ENCODE results near the gene ZCCHC17. TPM values are rescaled to one million over a fixed set of nuclear protein-coding genes. Genes with fewer than 3 reads are reported as not detected.

ZCCHC17 gene
- total and polyA plus RNA-seq, 2 donors (not counting 1 experiment from before 2014, with no cell fraction given) = 14.1 to 20.3 TPM

- intact Hi-C loops (cut with micrococcal nuclease) = loop anchor here (10.0 kb wide), 1 partner anchor 152 kb away; no protein-coding TSS in a partner anchor
- CTCF ChIA-PET = interaction anchor here (0.5 to 1.3 kb wide), 2 partner anchors 212 to 592 kb away, joined by 3 read pairs; no protein-coding TSS in a partner anchor
- no peaks in the 10 kb centered on the region for H3K9me3 Mint-ChIP-seq (ENCODE audit: insufficient read depth)
These were observed 40.0 kb downstream of the ZCCHC17 start for GRCh38 chr1:31336687-31337467.

DNA sequence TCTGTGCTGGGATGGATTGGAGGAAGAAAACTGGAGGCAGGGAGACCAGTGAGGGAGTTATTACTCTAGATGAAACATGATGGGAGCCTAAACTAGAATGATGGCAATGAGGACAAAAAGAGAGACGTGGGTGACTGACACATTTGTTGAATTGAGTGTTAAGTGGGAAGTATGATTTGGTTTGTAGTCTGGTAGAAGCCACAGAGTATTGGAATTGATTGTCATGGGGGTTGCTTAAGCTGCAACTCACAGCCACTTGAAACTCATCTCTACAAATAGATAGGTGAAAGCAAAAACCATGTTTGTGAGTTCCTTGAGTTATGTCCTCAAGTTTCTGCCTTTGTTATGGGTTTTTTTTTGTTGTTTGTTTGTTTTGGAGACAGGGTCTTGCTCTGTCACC lies 47.7 kb downstream of the ZCCHC17 start:
- Histone ChIP-seq H3K4me3 (ENCODE audit: control extremely low read depth in 1 of 5, extremely low read depth in 1 of 5, insufficient read depth in 1 of 5, low read depth in 2 of 5, low read length in 4 of 5) (no peak overlapping the region), H3K36me3 (replicated peaks in 1 of 2; ENCODE audit: control extremely low read depth in 1 of 2, control insufficient read depth in 1 of 2, extremely low read depth in 1 of 2, insufficient read depth in 2 of 2, low read length in 1 of 2) (peaks cover 0 to 21% of the 10 kb centered on the region in 2 experiments), H3K79me2 (ENCODE audit: control insufficient read depth, insufficient read depth, low read length) (no peaks in the 10 kb centered on the region), H2AFZ (ENCODE audit: insufficient read depth, low read depth, low read length, poor library complexity, severe bottlenecking) (no peak overlapping the region), H3K4me2 (replicated peaks; ENCODE audit: low read depth, low read length, poor library complexity, severe bottlenecking) (no peak overlapping the region), H3K9ac (ENCODE audit: low read length) (no peak overlapping the region), H3K27me3 (replicated peaks in 1 of 4; ENCODE audit: control extremely low read depth in 1 of 4, control insufficient read depth in 3 of 4, insufficient read depth in 4 of 4, low read length in 3 of 4) (no peaks in the 10 kb centered on the region), H3K27ac (ENCODE audit: low read length in 2 of 2) (no peak overlapping the region), H4K20me1 (ENCODE audit: control insufficient read depth, insufficient read depth, low read length, poor library complexity, severe bottlenecking) (no peaks in the 10 kb centered on the region), H3K9me3 (ENCODE audit: control extremely low read depth in 1 of 3, control insufficient read depth in 2 of 3, insufficient read depth in 1 of 3, low read length in 2 of 3) (no peaks in the 10 kb centered on the region), H3K4me1 (ENCODE audit: control insufficient read depth in 2 of 2, insufficient read depth in 2 of 2, low read length in 2 of 2) (peaks cover 9 to 12% of the 10 kb centered on the region in 2 donors)
- CTCF ChIA-PET = no interaction called here
- H3K27me3 Mint-ChIP-seq = no peaks in the 10 kb centered on the region
- no peak for ATAC-seq (ENCODE audit: low read depth)
- DNase-seq = no peak
- WGBS (ENCODE audit: insufficient coverage) = no CpG with 5 or more reads among the region's 1 CpG
- POLR2A ChIA-PET = no interaction called here
- no peak overlapping the region for H3K4me3 Mint-ChIP-seq
- no peak for TF ChIP-seq EZH2 (IDR thresholded peaks at IDR 0.05; ENCODE audit: borderline replicate concordance, insufficient read depth, low read depth, low read length, poor library complexity, severe bottlenecking)
- TF ChIP-seq, protein P1, sequence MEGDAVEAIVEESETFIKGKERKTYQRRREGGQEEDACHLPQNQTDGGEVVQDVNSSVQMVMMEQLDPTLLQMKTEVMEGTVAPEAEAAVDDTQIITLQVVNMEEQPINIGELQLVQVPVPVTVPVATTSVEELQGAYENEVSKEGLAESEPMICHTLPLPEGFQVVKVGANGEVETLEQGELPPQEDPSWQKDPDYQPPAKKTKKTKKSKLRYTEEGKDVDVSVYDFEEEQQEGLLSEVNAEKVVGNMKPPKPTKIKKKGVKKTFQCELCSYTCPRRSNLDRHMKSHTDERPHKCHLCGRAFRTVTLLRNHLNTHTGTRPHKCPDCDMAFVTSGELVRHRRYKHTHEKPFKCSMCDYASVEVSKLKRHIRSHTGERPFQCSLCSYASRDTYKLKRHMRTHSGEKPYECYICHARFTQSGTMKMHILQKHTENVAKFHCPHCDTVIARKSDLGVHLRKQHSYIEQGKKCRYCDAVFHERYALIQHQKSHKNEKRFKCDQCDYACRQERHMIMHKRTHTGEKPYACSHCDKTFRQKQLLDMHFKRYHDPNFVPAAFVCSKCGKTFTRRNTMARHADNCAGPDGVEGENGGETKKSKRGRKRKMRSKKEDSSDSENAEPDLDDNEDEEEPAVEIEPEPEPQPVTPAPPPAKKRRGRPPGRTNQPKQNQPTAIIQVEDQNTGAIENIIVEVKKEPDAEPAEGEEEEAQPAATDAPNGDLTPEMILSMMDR (IDR thresholded peaks at IDR 0.05) = no peak
- H3K4me1 Mint-ChIP-seq = peaks cover 11% of the 10 kb centered on the region
- no peak overlapping the region for H3K27ac Mint-ChIP-seq
- intact Hi-C loops (cut with micrococcal nuclease) = no loop called here
- H3K9me3 Mint-ChIP-seq (ENCODE audit: insufficient read depth) = no peaks in the 10 kb centered on the region

More at GRCh38 chr1:31336687-31337467, 40.0 kb downstream of the ZCCHC17 start:
- no peak overlapping the region for H3K4me3 Mint-ChIP-seq
- no peak overlapping the region for H2AFZ ChIP-seq (ENCODE audit: insufficient read depth, low read depth, low read length, poor library complexity, severe bottlenecking)
- H3K9me3 ChIP-seq (ENCODE audit: control extremely low read depth in 1 of 3, control insufficient read depth in 2 of 3, insufficient read depth in 1 of 3, low read length in 2 of 3) = no peaks in the 10 kb centered on the region
- H3K4me3 ChIP-seq (ENCODE audit: control extremely low read depth in 1 of 5, extremely low read depth in 1 of 5, insufficient read depth in 1 of 5, low read depth in 2 of 5, low read length in 4 of 5) = no peak overlapping the region
- H3K27me3 Mint-ChIP-seq = no peaks in the 10 kb centered on the region
- peaks cover 1 to 9% of the 10 kb centered on the region in 2 experiments for H3K36me3 ChIP-seq (replicated peaks in 1 of 2; ENCODE audit: control extremely low read depth in 1 of 2, control insufficient read depth in 1 of 2, extremely low read depth in 1 of 2, insufficient read depth in 2 of 2, low read length in 1 of 2)
- H3K79me2 ChIP-seq (ENCODE audit: control insufficient read depth, insufficient read depth, low read length) = no peaks in the 10 kb centered on the region
- no peak for DNase-seq
- H3K27ac ChIP-seq (ENCODE audit: low read length in 2 of 2) = no peak overlapping the region
- no peak overlapping the region for H3K4me2 ChIP-seq (replicated peaks; ENCODE audit: low read depth, low read length, poor library complexity, severe bottlenecking)
- POLR2A ChIA-PET = no interaction called here
- no peak overlapping the region for H3K9ac ChIP-seq (ENCODE audit: low read length)
- H3K27me3 ChIP-seq (replicated peaks in 1 of 4; ENCODE audit: control extremely low read depth in 1 of 4, control insufficient read depth in 3 of 4, insufficient read depth in 4 of 4, low read length in 3 of 4) = no peaks in the 10 kb centered on the region
- H4K20me1 ChIP-seq (ENCODE audit: control insufficient read depth, insufficient read depth, low read length, poor library complexity, severe bottlenecking) = no peaks in the 10 kb centered on the region
- peaks cover 0 to 2% of the 10 kb centered on the region in 2 donors for H3K4me1 ChIP-seq (ENCODE audit: control insufficient read depth in 2 of 2, insufficient read depth in 2 of 2, low read length in 2 of 2)
- WGBS (ENCODE audit: insufficient coverage) = 97% methylated on average over 5 of the region's 10 CpGs
- ATAC-seq (ENCODE audit: low read depth) = no peak
- peaks cover 9% of the 10 kb centered on the region for H3K4me1 Mint-ChIP-seq
- TF ChIP-seq EZH2 (IDR thresholded peaks at IDR 0.05; ENCODE audit: borderline replicate concordance, insufficient read depth, low read depth, low read length, poor library complexity, severe bottlenecking) = no peak
- TF ChIP-seq, protein P1 (IDR thresholded peaks at IDR 0.05) = no peak
- no peak overlapping the region for H3K27ac Mint-ChIP-seq

All from B cell (primary cell).